Measurements from ENCODE around the gene GSTM3.

Gene GSTM3

DNA sequence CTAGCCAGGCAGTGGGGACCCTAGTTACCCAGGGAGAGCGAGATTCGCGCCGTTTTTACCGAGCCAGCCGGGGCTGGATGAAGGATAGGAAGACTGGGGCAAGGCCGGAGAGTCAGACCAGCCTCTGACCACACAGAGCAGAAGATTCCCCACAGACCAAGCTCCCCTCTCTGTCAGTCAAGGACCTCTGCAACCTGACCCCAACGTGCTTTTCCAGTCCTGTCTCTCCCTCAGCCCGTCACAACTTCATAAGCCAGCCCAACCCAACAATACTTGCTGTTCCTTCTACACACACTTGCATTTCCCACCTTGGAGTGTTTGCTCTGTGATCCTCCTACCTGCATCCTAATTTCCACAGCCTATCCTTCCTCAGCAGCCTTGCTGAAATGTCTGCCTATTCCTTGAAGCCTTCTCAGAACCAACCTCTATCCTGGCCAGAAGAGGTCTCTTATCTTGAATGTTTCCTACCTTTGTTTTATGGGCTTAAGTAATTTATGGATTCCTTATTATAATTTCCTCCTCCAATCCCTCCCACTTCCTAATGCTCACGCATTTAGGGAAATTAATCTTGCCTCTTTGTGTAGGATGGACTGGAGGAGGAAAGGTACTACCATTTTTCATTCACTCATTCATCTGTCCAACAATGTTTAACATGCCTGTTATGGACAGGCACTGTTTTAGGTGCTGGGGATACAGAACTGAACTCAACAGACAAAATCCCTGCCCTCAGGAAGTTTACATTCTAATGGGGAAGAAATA lies at the start of gene GSTM3:
Gene GSTM3, minus strand, starts transcription at position 424 of the 759 bp plus-strand sequence. CDS start 751 bp downstream, outside the sequence.
- DNase-seq (ENCODE audit: low spot score): no peak

GRCh38 chr1:109790329-109790728 lies 49.5 kb upstream of the GSTM3 start:
- no peak for DNase-seq (ENCODE audit: low spot score)

DNA sequence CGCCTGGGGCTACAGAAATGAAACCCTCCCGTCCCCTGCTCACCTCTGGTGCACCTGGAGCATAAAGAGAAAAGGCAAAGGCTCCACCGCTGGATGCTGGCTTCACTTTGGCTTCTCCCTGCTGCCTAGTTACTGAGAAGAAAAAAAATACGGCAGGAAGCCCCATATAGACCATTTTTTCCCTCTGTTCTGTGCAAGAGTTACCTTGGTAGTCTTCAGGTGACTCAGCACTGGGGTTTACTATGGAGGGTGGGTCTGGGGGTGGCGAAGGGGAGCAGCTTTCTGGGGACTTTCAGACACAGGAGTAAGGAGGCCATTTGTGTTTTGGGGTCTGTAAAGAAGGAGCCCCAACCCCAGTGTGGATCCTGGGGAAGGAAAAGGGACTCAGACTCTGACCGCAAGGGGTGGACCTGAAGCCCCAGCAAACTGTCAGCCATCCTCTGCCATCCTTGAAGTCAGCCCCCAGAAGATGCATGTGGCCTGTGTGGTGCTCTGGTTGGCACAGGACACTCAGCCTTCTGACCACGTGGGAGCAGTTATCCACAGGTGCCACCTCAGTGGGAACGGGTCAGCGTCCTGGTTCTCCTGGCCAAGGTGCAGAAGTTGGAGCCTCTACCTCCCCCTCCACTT lies 48.8 kb upstream of the GSTM3 start:
- no peak for DNase-seq (ENCODE audit: low spot score)

GRCh38 chr1:109788695-109789521 lies 48.1 kb upstream of the GSTM3 start:
- DNase-seq (ENCODE audit: low spot score): peak; percentile 78

- no peak for DNase-seq (ENCODE audit: low spot score)
Observed at GRCh38 chr1:109787845-109788601, 47.2 kb upstream of the GSTM3 start.

GRCh38 chr1:109787211-109787844 lies 46.5 kb upstream of the GSTM3 start:
- DNase-seq (ENCODE audit: low spot score): no peak

- DNase-seq (ENCODE audit: low spot score): no peak
Observed at GRCh38 chr1:109786531-109787021, 45.7 kb upstream of the GSTM3 start.

DNA sequence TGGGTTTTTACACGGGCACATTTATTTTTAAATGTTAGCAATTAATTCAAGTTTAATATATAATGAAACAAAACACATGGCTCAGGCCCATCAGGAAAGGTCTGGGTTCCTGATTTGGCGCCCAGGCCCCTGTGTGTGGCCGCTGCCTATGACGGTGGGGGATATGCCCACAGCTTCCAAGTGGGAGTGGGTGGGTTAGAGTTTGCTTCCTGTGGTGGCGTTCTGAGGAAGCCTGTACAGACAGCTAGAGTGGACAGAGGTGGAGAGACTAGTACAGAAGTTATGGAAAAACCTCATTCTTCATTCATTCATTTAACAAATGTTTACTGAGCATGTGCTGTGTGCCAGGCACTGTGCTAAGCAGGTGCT lies 45.3 kb upstream of the GSTM3 start:
- no peak for DNase-seq (ENCODE audit: low spot score)

DNA sequence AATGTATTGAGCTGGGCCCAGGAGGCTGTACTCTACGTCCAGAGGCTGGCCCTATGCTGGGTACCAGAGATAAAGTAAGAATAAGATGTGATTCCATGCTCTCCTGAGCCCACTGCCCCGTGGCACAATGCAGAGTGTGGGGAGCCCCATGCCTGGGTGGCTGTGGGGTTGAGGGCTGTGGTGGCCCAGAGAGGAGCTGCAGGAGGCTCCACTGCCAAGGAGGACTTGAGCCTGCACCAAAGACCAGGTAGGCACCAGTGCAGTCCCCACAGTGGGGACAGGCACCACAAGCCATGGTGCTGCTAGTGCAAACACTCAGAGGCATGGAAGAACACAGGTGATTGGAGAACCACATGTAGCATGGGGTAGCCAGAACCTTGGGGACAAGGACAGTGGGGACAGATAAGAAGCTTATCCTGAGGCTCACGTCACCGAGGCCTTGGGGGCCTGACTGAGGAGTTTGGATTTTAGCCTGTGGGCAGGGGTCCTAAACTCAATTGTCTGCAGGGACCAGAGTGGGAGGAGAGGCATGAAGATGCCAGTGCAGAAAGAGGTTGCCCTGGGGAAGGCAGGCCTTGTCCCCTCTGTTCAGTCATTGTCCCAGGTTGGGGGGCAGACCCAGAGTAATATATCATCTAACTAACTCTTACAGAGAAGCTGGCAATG lies 44.7 kb upstream of the GSTM3 start:
- DNase-seq (ENCODE audit: low spot score): no peak

- no peak for DNase-seq (ENCODE audit: low spot score)
Observed at GRCh38 chr1:109784551-109785252, 43.9 kb upstream of the GSTM3 start.

- no peak for DNase-seq (ENCODE audit: low spot score)
Observed at GRCh38 chr1:109783436-109783835, 42.6 kb upstream of the GSTM3 start.

- no peak for DNase-seq (ENCODE audit: low spot score)
Observed at GRCh38 chr1:109782927-109783326, 42.1 kb upstream of the GSTM3 start.

- no peak for DNase-seq (ENCODE audit: low spot score)
Observed at GRCh38 chr1:109782514-109782913, 41.7 kb upstream of the GSTM3 start.

DNA sequence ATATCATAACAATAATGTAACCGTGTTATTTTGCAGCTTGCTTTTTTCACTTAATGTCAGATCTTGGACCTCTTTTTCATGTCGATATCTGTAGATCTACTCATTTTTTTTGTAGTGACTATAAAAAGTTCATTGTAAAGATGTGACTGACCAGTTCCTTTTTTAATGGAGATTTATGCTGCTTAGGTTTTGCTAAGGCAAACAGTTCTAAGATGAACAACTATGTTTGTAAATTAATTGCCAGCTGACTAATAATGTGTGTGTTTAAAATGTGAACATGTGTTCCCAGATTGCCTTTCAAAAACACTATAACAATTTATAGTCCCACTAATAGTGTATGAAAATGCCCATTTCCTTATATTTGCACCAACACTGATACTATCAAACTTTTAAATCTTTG lies 41.0 kb upstream of the GSTM3 start:
- no peak for DNase-seq (ENCODE audit: low spot score)

DNA sequence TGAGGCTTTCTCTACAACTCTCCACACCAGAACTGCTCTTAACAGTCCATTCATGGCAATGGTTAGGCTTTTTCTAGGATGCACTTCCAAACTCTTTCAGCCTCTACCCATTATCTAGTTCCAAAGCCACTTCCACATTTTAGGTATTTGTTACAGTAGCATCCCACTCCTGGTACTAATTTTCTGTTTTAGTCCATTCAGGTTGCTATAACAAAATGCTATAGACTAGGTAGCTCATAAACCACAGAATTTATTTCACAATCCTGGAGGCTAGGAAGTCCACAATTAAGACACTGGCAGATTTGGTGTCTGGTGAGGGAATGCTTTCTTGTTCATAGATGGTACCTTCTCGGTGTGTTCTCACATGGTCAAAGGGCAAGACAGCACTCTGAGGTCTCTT lies 40.1 kb upstream of the GSTM3 start:
- DNase-seq (ENCODE audit: low spot score): no peak

GRCh38 chr1:109777980-109778625 lies 37.3 kb upstream of the GSTM3 start:
- no peak for DNase-seq (ENCODE audit: low spot score)

DNA sequence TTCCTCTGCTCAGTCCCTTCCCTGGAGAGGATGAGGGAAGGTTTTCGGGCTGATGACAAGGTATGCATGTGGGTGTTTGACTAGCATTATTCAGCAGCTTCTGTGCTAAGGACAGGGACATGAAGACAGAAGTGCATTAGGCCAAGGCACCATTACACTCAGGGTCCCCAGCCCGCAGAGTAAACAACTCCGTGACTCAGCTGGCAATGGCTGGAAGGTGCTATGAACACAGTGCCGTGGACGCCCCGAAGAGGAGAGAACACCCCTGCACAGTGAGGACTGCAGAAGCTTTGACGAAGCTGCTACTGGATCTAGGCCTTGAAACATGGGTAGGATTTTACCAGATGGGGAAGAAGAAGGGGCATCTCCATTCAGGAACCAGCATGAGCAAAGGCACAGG lies 36.6 kb upstream of the GSTM3 start:
- DNase-seq (ENCODE audit: low spot score): no peak

DNA sequence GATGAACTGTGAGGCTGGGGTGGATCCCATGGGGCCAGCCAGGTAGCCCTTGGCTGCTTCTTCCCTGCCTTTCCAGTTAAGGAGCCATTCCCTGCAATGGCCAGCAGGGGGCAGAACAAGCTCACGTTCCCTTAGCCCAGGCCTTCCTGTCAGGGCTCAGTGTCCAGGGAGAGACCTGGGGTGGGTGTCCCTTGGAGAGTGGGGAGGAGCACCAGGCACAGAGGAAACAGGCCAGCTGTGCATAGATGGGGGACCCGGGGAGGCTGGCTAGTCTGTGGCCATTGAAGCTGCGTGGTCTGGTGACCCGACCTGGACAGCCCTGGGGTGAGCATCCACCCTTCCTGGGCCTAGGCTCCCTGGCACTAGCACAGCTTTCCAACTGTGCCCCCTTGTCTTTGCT lies 36.1 kb upstream of the GSTM3 start:
- DNase-seq (ENCODE audit: low spot score): peak; percentile 89

DNA sequence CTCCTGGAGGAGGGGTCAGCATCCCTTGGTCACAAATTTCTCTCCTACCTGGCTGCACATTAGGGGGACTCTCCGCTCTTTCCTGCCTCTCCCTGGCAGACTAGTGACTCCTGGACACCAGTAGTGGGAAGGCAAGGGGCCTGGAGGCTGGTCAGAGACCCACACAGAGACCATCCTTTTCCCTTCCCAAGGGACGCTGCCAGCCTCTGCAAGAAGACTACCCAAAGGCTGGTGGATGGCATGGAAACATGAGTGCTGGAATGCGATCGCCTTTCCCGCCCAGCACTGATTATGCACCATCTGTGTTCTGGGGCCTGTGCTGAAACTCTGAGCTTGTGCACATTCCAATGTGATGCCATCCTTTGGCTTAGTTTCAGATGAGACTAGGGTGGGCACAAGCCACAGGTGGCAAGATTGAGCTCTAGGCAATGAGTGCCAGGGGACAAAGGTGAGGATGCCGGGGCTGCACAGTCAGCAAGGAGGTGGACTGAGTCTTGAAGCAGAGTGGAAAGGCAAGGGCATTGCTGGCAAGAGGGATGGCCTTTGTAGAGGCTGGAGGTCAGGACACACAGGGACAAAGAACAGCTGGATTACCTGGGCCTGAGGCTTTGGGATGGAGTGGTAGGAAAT lies 35.5 kb upstream of the GSTM3 start:
- DNase-seq (ENCODE audit: low spot score): no peak

Measured in HuH-7 (cell line).